ENCODE results near the gene SP6. TPM values are rescaled to one million over a fixed set of nuclear protein-coding genes. Genes with fewer than 3 reads are reported as not detected.

The SP6 gene
- total RNA-seq, 1 experiment from 2014 or later: 3.1 TPM

- no peak overlapping the region for H2AFZ ChIP-seq (ENCODE audit: low read length)
- H3K9me2 ChIP-seq (replicated peaks; ENCODE audit: low read length): no peaks in the 10 kb centered on the region
- no TSS peak for BruUV-seq (replicated peaks)
- H3K4me1 ChIP-seq (ENCODE audit: insufficient read depth, low read length): no peaks in the 10 kb centered on the region
- no peaks in the 10 kb centered on the region for H3K9me3 ChIP-seq (ENCODE audit: low read length)
- ChIA-PET CTCF (interaction anchor here (0.5 kb wide), 1 partner anchor 288 kb away, joined by 3 read pairs; no protein-coding TSS in a partner anchor), POLR2A (ENCODE audit: unreplicated experiment) (no interaction called here)
- DNase-seq: no peak
- no peak overlapping the region for H3K9ac ChIP-seq (ENCODE audit: low read length)
- H3K79me2 ChIP-seq (ENCODE audit: low read length): no peaks in the 10 kb centered on the region
- H4K20me1 ChIP-seq (ENCODE audit: low read length): no peaks in the 10 kb centered on the region
- no peak for ATAC-seq
- H3K4me2 ChIP-seq (ENCODE audit: low read length): no peak overlapping the region
- H3K36me3 ChIP-seq (ENCODE audit: low read depth, low read length): no peaks in the 10 kb centered on the region
- no peak for TF ChIP-seq EZH2phosphoT487 (IDR thresholded peaks at IDR 0.05; ENCODE audit: borderline replicate concordance, low read length)
- no peak for TF ChIP-seq EZH2 (IDR thresholded peaks at IDR 0.05; ENCODE audit: low read length, unreplicated experiment)
- no peak for TF ChIP-seq CTCF (conservative IDR thresholded peaks at IDR 0.05; ENCODE audit: low read depth, low read length)
- no peaks in the 10 kb centered on the region for H3K27me3 ChIP-seq (ENCODE audit: low read length)
- H3K27ac ChIP-seq (ENCODE audit: low read length): no peak overlapping the region
- no peaks in the 10 kb centered on the region for H3F3A ChIP-seq (ENCODE audit: low read length, unreplicated experiment)
- H3K4me3 ChIP-seq (ENCODE audit: low read length): no peak overlapping the region
- intact Hi-C loops (cut with micrococcal nuclease): no loop called here
These were observed 32.0 kb upstream of the SP6 start for GRCh38 chr17:47882695-47883588.

DNA sequence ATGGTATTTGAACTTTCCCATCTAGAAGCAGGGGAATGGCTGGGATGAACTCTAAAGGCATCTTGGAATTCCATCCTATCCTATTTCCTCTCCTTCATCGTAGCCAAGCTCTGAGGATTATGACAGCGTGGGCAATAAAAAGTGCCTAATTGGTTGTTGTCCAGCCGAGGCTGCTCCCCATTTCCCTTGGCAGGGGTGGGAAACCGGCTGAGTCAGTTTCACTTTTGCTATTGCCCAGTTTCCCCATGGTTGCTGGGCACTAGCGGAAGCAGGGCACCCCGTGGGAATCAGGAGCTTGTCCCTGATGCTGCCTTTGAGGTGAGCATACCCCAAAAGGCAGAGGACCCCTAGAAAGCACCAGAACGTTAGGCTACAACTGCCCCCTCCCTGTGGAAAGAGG is 31.3 kb upstream of the SP6 start:
- CTCF ChIA-PET: no interaction called here
- ATAC-seq: no peak
- no peak overlapping the region for H3K9ac ChIP-seq (ENCODE audit: low read length)

More for the DNA sequence above, 31.3 kb upstream of the SP6 start:
- DNase-seq: peak; percentile 16
- no TSS peak for BruUV-seq (replicated peaks)
- H4K20me1 ChIP-seq (ENCODE audit: low read length): no peaks in the 10 kb centered on the region
- H3K9me3 ChIP-seq (ENCODE audit: low read length): no peaks in the 10 kb centered on the region
- H3K4me1 ChIP-seq (ENCODE audit: insufficient read depth, low read length): no peaks in the 10 kb centered on the region
- no peaks in the 10 kb centered on the region for H3K9me2 ChIP-seq (replicated peaks; ENCODE audit: low read length)
- POLR2A ChIA-PET (ENCODE audit: unreplicated experiment): no interaction called here
- no peaks in the 10 kb centered on the region for H3K27me3 ChIP-seq (ENCODE audit: low read length)
- no peaks in the 10 kb centered on the region for H3K36me3 ChIP-seq (ENCODE audit: low read depth, low read length)
- H3K4me2 ChIP-seq (ENCODE audit: low read length): no peak overlapping the region
- H3K4me3 ChIP-seq (ENCODE audit: low read length): no peak overlapping the region
- no peaks in the 10 kb centered on the region for H3K79me2 ChIP-seq (ENCODE audit: low read length)
- H3F3A ChIP-seq (ENCODE audit: low read length, unreplicated experiment): no peaks in the 10 kb centered on the region
- H2AFZ ChIP-seq (ENCODE audit: low read length): no peak overlapping the region
- TF ChIP-seq EZH2 (IDR thresholded peaks at IDR 0.05; ENCODE audit: low read length, unreplicated experiment) (no peak), CTCF (conservative IDR thresholded peaks at IDR 0.05; ENCODE audit: low read depth, low read length) (no peak), EZH2phosphoT487 (IDR thresholded peaks at IDR 0.05; ENCODE audit: borderline replicate concordance, low read length) (no peak)
- intact Hi-C loops (cut with micrococcal nuclease): no loop called here
- H3K27ac ChIP-seq (ENCODE audit: low read length): no peak overlapping the region

Measured in PC-3 (cell line).